GM13976 (cell line): ENCODE results near the gene PGBD5.

Experiments used
- DNase-seq: peaks from one replicate; pipeline ENCODE4 v3.0.0; 2012; ENCODE audit warnings: low spot score
- in situ Hi-C: fragments of 300-500 bp; cut with MboI; formaldehyde crosslinking; loops from one replicate; pipeline ENCODE4 v1.12.0; 2022; ENCODE audit warnings: low sequenced_read_pairs, mixed read lengths, inconsistent platforms; ENCODE audit not compliant: unreplicated experiment
- TF ChIP-seq, protein P1 (sequence below): IDR thresholded peaks from 2 replicates; pipeline ENCODE4 v1.5.1; 2012; ENCODE audit warnings: borderline replicate concordance, mild to moderate bottlenecking; ENCODE audit not compliant: insufficient read depth; ENCODE audit errors: extremely low read depth, missing control alignments, control extremely low read depth

PGBD5 gene

DNA sequence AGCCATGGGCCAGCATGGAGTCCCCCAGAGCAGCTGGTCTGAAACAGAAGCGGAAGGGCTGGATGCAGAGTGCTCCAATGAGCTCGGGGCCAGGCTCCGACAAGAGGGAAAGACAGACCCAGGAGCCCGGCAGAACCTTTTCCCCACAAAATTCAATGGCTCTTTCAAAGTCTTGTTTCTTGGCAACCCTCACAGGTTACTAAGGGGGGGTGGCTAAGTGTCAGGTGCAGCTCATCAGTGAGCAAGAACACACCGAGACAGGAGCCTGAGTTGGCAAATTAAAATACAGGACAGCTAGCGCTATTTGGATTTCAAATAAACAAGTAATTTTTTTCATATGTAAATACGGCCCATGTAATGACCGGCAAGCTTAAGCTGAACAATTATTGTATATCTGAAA, 27.3 kb downstream of the PGBD5 start:
- DNase-seq, result no peak
- TF ChIP-seq, protein P1, sequence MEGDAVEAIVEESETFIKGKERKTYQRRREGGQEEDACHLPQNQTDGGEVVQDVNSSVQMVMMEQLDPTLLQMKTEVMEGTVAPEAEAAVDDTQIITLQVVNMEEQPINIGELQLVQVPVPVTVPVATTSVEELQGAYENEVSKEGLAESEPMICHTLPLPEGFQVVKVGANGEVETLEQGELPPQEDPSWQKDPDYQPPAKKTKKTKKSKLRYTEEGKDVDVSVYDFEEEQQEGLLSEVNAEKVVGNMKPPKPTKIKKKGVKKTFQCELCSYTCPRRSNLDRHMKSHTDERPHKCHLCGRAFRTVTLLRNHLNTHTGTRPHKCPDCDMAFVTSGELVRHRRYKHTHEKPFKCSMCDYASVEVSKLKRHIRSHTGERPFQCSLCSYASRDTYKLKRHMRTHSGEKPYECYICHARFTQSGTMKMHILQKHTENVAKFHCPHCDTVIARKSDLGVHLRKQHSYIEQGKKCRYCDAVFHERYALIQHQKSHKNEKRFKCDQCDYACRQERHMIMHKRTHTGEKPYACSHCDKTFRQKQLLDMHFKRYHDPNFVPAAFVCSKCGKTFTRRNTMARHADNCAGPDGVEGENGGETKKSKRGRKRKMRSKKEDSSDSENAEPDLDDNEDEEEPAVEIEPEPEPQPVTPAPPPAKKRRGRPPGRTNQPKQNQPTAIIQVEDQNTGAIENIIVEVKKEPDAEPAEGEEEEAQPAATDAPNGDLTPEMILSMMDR, result no peak
- in situ Hi-C loops, result no loop called here

DNA sequence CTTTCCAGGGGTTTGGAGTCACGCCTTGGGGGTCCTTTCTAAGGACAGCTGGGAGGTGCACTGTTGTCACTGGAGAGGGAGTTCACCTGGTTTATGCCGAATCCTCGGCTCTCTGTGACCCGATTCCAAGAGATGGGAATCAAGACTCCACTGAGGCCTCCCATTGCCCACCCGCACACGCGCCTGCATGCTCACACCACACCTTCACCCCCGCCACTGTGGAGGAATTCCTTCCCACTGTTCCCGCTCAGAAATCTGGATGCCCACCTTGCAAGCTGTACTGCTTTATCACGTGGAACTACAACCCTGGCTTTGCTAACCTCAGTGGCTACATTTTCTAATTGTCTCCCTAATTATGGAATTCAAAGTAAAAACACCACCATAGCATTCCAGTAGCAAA, 29.2 kb downstream of the PGBD5 start:
- TF ChIP-seq, protein P1, result no peak
- no peak for DNase-seq
- in situ Hi-C loops, result no loop called here

DNA sequence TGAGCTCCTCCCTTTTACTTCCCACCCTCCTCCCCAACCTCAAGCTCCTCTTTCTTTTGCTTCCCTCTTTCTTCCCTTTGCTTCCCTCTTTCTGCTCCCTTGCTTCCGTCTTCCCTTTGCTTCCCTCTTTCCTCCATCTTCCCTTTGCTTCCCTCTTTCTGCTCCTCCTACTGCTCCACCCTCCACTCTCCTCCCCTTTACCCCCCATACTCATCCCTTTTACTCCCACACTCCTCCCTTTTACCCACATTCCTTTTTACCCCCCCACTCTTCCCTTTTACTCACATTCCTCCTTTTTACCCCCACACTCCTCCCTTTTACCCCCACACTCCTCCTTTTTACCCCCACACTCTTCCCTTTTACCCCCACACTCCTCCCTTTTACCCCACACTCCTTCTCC, 30.2 kb downstream of the PGBD5 start:
- no peak for DNase-seq
- in situ Hi-C loops, result no loop called here
- TF ChIP-seq, protein P1, result no peak

DNA sequence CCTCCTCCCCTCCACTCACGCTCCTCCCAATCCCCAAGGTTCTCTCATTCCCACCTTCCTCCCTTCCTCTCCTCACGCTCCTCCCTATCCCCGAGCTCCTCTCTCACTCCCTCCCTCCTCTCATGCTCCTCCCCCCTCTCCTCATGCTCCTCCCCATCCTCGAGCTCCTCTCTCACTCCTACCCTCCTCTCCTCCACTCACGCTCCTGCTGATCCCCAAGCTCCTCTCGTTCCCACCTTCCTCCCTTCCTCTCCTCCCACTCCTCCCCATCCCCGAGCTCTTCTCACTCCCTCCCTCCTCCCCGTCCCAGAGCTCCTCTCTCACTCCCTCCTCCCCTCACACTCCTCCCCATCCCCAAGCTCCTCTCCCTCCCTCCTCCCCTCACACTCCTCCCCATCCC, 31.4 kb downstream of the PGBD5 start:
- TF ChIP-seq, protein P1, result no peak
- DNase-seq, result no peak
- in situ Hi-C loops, result no loop called here

DNA sequence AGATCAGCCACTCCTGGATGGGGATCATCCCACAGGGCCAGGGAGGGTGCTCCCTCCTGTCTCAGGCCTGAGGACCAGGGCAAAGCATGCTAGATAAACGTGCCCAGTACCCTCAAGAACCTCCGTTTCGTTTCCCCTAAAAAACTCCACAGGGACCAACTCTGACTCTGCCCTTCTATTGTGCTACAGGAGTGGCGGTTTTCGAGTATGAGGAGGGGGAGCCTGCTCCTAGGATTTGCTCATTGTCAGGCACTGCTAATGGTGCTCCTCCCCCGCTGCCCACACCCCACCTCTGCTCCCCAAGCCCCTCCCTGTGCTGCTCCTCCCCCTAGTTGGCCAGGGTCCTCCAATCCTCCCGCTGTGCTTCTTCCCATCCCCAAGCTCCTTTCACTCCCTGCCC, 32.0 kb downstream of the PGBD5 start:
- DNase-seq, result no peak
- TF ChIP-seq, protein P1, result no peak
- in situ Hi-C loops, result no loop called here

DNA sequence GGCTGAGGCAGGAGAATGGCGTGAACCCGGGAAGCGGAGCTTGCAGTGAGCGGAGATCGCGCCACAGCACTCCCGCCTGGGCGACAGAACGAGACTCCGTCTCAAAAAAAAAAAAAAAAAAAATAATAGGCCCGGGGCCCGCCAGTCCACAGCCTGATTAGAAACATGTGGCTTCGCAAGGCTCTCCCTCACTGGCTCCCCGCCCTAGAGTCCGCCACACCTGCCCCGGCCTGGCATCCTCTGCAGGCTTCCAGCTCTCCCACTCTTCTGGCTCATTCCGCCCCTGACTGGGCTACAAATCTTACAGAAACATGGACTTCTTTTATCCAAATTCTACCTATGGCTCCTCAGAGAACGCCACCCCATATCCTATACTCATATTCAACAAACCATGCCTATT, 32.4 kb downstream of the PGBD5 start:
- DNase-seq, result no peak
- in situ Hi-C loops, result no loop called here

DNA sequence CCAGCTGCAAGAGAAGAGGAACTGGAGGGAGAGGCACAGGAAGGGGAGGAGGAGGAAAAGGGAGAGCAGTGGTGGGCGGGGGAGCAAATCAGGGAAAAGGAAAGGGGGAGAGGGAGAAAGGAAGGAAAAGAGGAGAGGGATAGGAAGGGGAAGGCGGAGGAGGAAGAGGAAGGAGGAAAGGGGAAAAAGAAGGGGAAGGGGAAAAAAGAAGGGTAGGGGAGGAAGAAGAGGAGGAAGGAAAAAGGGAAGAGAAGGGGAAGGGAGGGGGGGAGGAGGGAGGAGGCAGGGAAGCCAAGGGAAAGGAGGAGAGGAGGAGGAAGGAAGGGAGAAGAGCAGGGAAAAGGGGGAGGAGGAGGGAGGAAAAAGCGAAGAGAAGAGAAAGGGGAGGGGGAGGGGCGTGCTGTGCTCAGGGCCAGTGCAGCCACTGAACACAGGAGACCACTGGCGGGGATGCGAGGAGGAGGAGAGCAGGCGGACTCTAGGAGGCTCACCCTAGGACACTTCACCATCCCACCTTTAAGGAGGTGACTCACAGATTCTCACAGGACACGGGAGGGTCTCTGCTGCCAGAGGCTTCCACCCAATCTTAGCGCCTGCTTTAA, 33.1 kb downstream of the PGBD5 start:
- DNase-seq, result no peak
- TF ChIP-seq, protein P1, result no peak
- in situ Hi-C loops, result no loop called here

More for the DNA sequence above, 32.4 kb downstream of the PGBD5 start:
- TF ChIP-seq, protein P1, result no peak
